ENCODE data around the gene WDR26.

Gene WDR26

GRCh38 chr1:224405604-224405970 is 29.0 kb downstream of the WDR26 start:
- ChIA-PET POLR2A (interaction anchor here (0.9 kb wide), 1 partner anchor 16 kb away, joined by 4 read pairs; no protein-coding TSS in a partner anchor), CTCF (interaction anchor here (1.2 to 3.1 kb wide), 2 partner anchors 11 to 289 kb away, joined by 3 to 9 read pairs; no protein-coding TSS in a partner anchor)
- no peak for DNase-seq (ENCODE audit: extremely low spot score)
- TF ChIP-seq CTCF (IDR thresholded peaks at IDR 0.05; ENCODE audit: control extremely low read depth, extremely low read depth, low read depth, missing control alignments), result no peak

GRCh38 chr1:224404916-224405603 is 29.5 kb downstream of the WDR26 start:
- ChIA-PET CTCF (interaction anchor here (0.7 to 3.1 kb wide), 8 partner anchors 11 to 414 kb away, joined by 3 to 9 read pairs (median 3); no protein-coding TSS in a partner anchor), POLR2A (interaction anchor here (0.9 kb wide), 1 partner anchor 17 kb away, joined by 4 read pairs; no protein-coding TSS in a partner anchor)
- DNase-seq (ENCODE audit: extremely low spot score), result no peak
- no peak for TF ChIP-seq CTCF (IDR thresholded peaks at IDR 0.05; ENCODE audit: control extremely low read depth, extremely low read depth, low read depth, missing control alignments)

- no peak for DNase-seq (ENCODE audit: extremely low spot score)
- TF ChIP-seq CTCF (IDR thresholded peaks at IDR 0.05; ENCODE audit: control extremely low read depth, extremely low read depth, low read depth, missing control alignments), result no peak
- ChIA-PET CTCF (interaction anchor here (1.7 kb wide), 1 partner anchor 15 kb away, joined by 6 read pairs; no protein-coding TSS in a partner anchor), POLR2A (no interaction called here)
These were observed 32.0 kb downstream of the WDR26 start for GRCh38 chr1:224402472-224403036.

DNA sequence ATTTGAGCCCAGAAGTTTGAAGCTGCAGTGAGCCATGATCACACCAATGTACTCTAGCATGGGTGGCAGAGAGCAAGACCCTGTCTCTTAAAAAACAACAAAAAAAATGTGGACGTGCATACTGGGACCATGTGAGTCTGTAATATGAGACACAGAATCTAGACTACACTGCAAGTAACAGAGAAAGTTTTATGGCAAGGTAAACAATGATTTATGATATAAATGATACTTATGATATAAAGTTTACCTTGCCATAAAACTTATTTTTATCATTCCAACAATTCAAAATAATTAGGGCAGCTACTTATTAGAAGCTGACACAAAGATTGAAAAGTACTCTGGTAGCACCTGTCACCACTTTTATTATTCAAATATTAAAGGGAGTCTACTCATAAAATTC is 34.7 kb downstream of the WDR26 start:
- POLR2A ChIA-PET, result no interaction called here
- no peak for TF ChIP-seq CTCF (IDR thresholded peaks at IDR 0.05; ENCODE audit: control extremely low read depth, extremely low read depth, low read depth, missing control alignments)
- CTCF ChIA-PET, result interaction anchor here (0.8 to 1.2 kb wide), 3 partner anchors 15 to 89 kb away, joined by 3 to 7 read pairs (median 3); no protein-coding TSS in a partner anchor
- no peak for DNase-seq (ENCODE audit: extremely low spot score)

GRCh38 chr1:224393294-224393693 is 41.3 kb downstream of the WDR26 start:
- no peak for TF ChIP-seq CTCF (IDR thresholded peaks at IDR 0.05; ENCODE audit: control extremely low read depth, extremely low read depth, low read depth, missing control alignments)
- no peak for DNase-seq (ENCODE audit: extremely low spot score)
- ChIA-PET CTCF (interaction anchor here (2.4 to 2.6 kb wide), 2 partner anchors 10 to 12 kb away, joined by 8 to 9 read pairs; no protein-coding TSS in a partner anchor), POLR2A (no interaction called here)

DNA sequence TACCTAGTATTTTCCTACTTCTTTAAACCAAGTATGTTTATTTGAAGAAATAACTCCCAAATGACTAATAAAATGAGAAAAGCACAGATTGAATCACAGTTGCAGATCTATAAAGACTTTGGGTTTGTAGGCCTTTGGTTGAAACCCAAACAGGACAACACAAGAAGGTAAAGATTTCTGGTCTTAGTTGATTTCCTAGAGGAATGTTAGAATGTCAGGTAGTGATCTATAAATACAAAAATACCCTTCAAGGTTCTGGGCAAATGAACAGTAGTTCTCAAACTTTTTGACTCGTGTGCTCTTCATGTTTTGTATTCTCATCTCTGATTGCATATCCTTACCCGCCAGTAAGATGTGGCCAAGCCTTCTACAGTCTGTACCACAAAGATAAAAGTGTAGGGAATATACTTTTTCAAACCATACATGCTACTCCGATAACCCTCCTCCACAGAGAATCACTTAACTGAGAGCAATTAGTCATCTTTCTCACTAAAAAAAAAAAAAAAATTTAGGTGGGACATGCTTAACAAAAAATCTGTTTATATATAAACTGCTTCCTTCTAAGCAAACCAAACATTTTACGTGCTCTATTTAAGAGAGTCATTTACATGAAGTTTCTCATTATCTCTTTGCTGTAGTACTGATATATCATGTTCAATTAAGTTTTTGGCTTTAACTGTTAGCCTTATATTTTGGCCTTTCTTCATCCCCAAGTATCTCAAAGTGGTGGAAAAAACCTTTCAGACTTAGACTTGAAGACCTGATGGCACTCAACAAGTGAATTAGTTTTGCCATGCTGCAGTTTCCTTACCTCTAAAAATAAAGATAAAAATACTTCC is 42.0 kb downstream of the WDR26 start:
- ChIA-PET CTCF (interaction anchor here (2.6 kb wide), 1 partner anchor 13 kb away, joined by 9 read pairs; no protein-coding TSS in a partner anchor), POLR2A (no interaction called here)
- no peak for DNase-seq (ENCODE audit: extremely low spot score)
- no peak for TF ChIP-seq CTCF (IDR thresholded peaks at IDR 0.05; ENCODE audit: control extremely low read depth, extremely low read depth, low read depth, missing control alignments)

Data from GM10248 (cell line).